Chondrocyte (in vitro differentiated cells): ENCODE results near the gene UBE2QL1. TPM values are rescaled to one million over a fixed set of nuclear protein-coding genes. Genes with fewer than 3 reads are reported as not detected.

Experiments
- DNase-seq: peaks from one replicate; pipeline ENCODE4 v3.0.0; 2021; ENCODE audit warnings: mixed read lengths, low spot score
- H3K27ac Mint-ChIP-seq: one replicate; pipeline ENCODE4 v1.8.0; 2021; ENCODE audit warnings: mild to moderate bottlenecking, moderate library complexity, mixed read lengths; ENCODE audit not compliant: unreplicated experiment
- H3K27me3 Mint-ChIP-seq: 2 replicates; pipeline ENCODE4 v1.8.0; 2021; ENCODE audit warnings: low read depth, mixed read lengths
- H3K36me3 Mint-ChIP-seq: 2 replicates; pipeline ENCODE4 v1.8.0; 2021; ENCODE audit warnings: low read depth, mixed read lengths
- H3K4me1 Mint-ChIP-seq: 2 replicates; pipeline ENCODE4 v1.8.0; 2021; ENCODE audit warnings: low read depth, mild to moderate bottlenecking, mixed read lengths
- H3K4me3 Mint-ChIP-seq: one replicate; pipeline ENCODE4 v1.8.0; 2021; ENCODE audit warnings: mild to moderate bottlenecking, moderate library complexity, mixed read lengths; ENCODE audit not compliant: unreplicated experiment
- H3K9me3 Mint-ChIP-seq: 2 replicates; pipeline ENCODE4 v1.8.0; 2021; ENCODE audit warnings: low read depth, mixed read lengths
- CTCF ChIP-seq: fragments of 200-600 bp; sonication (generic); IDR thresholded peaks from 2 replicates; pipeline ENCODE4 v1.5.0; 2021; ENCODE audit warnings: antibody characterized with exemption, mild to moderate bottlenecking, moderate library complexity
- total RNA-seq: library from RNA; stranded (reverse); gene quantifications from 3 replicates; pipeline ENCODE4 v1.2.1, GENCODE V29; 2021

UBE2QL1 gene
- total RNA-seq, 1 donor from 2014 or later: 0.17 TPM

- Mint-ChIP-seq H3K27ac (no peak overlapping the region), H3K27me3 (peaks cover 62% of the 10 kb centered on the region), H3K9me3 (no peaks in the 10 kb centered on the region), H3K36me3 (no peaks in the 10 kb centered on the region), H3K4me1 (peaks cover 12% of the 10 kb centered on the region), H3K4me3 (no peak overlapping the region)
- TF ChIP-seq CTCF: no peak
- DNase-seq: no peak
Observed at GRCh38 chr5:6452622-6453504, 4.2 kb downstream of the UBE2QL1 start.

- peaks cover 62% of the 10 kb centered on the region for H3K27me3 Mint-ChIP-seq
- H3K4me1 Mint-ChIP-seq: peaks cover 10% of the 10 kb centered on the region
- no peak for TF ChIP-seq CTCF
- H3K27ac Mint-ChIP-seq: no peak overlapping the region
- H3K36me3 Mint-ChIP-seq: no peaks in the 10 kb centered on the region
- DNase-seq: no peak
- H3K9me3 Mint-ChIP-seq: no peaks in the 10 kb centered on the region
- no peak overlapping the region for H3K4me3 Mint-ChIP-seq
Observed at GRCh38 chr5:6453937-6454560, 5.4 kb downstream of the UBE2QL1 start.

- Mint-ChIP-seq H3K9me3 (no peaks in the 10 kb centered on the region), H3K27ac (no peak overlapping the region)
Observed at GRCh38 chr5:6454628-6455053, 6.0 kb downstream of the UBE2QL1 start.

GRCh38 chr5:6455571-6456200 is 7.0 kb downstream of the UBE2QL1 start:
- no peak for TF ChIP-seq CTCF
- peaks cover 50% of the 10 kb centered on the region for H3K27me3 Mint-ChIP-seq

More at GRCh38 chr5:6454628-6455053, 6.0 kb downstream of the UBE2QL1 start:
- TF ChIP-seq CTCF: no peak
- H3K4me1 Mint-ChIP-seq: peaks cover 6% of the 10 kb centered on the region
- H3K36me3 Mint-ChIP-seq: no peaks in the 10 kb centered on the region
- peaks cover 58% of the 10 kb centered on the region for H3K27me3 Mint-ChIP-seq
- DNase-seq: no peak
- H3K4me3 Mint-ChIP-seq: no peak overlapping the region

GRCh38 chr5:6456766-6457370 is 8.2 kb downstream of the UBE2QL1 start:
- H3K4me1 Mint-ChIP-seq: no peaks in the 10 kb centered on the region
- no peak overlapping the region for H3K4me3 Mint-ChIP-seq
- no peak overlapping the region for H3K27ac Mint-ChIP-seq
- no peak for TF ChIP-seq CTCF
- DNase-seq: no peak
- no peaks in the 10 kb centered on the region for H3K9me3 Mint-ChIP-seq
- no peaks in the 10 kb centered on the region for H3K36me3 Mint-ChIP-seq
- peaks cover 42% of the 10 kb centered on the region for H3K27me3 Mint-ChIP-seq

More at GRCh38 chr5:6455571-6456200, 7.0 kb downstream of the UBE2QL1 start:
- H3K9me3 Mint-ChIP-seq: no peaks in the 10 kb centered on the region
- H3K4me3 Mint-ChIP-seq: no peak overlapping the region
- DNase-seq: no peak
- H3K27ac Mint-ChIP-seq: no peak overlapping the region
- no peaks in the 10 kb centered on the region for H3K4me1 Mint-ChIP-seq
- H3K36me3 Mint-ChIP-seq: no peaks in the 10 kb centered on the region
